HG02884 (cell line): ENCODE results near the gene PGRMC2.

Experiments
- ATAC-seq: cut with Tn5 transposase; IDR thresholded peaks from one replicate; pipeline ENCODE4 v1.9.1; 2021; ENCODE audit warnings: mild to moderate bottlenecking, moderate library complexity; ENCODE audit not compliant: unreplicated experiment

Gene PGRMC2, protein sequence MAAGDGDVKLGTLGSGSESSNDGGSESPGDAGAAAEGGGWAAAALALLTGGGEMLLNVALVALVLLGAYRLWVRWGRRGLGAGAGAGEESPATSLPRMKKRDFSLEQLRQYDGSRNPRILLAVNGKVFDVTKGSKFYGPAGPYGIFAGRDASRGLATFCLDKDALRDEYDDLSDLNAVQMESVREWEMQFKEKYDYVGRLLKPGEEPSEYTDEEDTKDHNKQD

DNA sequence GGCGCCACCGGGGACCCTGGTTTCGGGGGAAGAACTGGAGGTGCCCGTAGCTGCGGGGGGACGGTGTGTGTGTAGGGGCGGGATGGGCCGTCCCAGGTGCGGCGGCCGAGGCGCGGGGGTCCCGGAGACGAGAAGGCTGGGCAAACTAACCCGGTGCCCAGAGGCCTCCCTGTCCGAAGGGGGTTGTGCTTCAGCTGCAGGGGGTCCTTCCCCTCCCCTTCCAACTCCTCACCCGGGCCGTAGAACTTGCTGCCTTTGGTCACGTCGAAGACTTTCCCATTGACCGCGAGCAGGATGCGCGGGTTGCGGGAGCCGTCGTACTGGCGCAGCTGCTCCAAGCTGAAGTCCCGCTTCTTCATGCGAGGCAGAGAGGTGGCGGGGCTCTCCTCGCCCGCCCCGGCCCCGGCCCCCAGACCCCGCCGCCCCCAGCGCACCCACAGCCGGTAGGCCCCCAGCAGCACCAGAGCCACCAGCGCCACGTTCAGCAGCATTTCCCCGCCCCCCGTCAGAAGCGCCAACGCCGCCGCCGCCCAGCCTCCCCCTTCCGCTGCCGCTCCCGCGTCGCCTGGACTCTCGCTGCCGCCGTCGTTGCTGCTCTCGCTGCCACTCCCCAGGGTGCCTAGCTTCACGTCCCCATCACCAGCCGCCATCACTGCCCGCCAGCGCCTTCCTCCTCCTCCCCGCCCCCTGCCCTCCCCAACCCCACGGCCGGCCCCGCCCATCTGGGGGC is at the start of gene PGRMC2:
Gene PGRMC2, minus strand, starts transcription at position 673 of the 730 bp plus-strand sequence. Its CDS starts 23 bp downstream, at position 650.
- ATAC-seq: no peak

DNA sequence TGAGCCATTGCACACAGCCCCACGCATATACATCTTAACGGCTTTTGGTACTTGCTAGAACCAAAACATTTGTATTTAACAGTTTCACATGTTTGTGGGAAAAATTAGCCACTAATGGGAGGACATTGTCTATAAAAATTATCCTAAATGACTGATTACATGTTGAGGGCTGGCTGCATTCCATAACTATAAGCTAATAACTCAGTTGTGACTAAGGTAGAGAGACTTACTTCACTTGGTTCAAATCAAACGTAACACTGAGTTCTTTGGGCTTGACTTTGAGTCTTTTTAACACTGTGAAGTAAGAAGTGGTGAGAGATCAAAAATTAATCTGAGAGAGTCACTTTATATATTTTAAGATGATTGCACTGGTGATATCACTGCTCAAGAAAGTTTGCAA is 47.9 kb upstream of the PGRMC2 start:
- no peak for ATAC-seq

DNA sequence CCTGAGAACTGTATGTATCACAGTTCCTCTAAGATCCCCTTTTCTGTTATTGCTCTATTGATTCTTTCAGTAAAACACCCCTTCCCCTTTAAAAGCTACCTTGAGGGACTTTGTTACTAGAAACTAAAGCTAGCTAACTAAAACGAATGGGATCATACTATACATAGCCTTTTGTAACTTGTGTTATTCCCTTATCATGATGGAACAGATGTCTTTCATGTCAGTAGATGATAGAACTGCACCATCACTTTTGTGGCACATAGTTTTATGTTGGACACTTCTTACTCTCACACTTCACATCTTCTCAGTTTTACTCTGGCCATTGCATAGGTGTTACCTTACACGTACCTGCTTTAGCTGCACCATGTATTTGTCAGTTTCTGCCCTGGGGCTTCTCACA is 46.6 kb upstream of the PGRMC2 start:
- no peak for ATAC-seq

DNA sequence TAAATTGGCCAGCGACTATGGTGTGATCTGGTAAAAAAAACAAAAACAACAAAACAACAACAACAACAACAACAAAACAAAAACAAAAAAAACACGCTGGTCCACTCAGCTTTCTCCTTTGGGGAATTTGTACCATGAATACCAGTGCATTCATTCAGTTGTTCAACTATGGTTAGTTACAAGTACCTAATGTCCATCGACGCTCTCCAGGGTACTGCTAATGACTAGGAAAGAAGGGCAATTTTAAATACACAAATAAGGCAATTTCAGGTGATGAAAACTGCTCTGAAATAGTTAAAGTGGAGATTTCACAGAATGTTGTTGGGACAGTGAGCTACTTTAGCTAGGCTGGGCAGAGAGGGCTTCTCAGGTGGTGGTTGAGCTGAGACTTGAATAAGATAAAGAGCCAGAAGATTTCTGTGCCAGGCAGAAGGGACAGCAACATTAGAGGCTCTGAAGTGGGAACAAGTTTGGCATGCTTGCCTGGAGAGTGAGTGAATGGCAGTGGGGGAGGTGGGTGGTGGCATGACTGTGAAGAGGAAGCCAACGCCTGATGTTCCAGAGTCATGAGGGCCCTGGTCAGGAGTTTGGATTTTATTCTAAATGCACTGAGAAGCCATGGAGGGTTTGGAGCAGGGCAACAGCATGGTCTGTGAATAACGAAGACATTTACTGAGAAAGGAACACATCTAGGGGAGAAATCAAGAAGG is 45.9 kb upstream of the PGRMC2 start:
- no peak for ATAC-seq

DNA sequence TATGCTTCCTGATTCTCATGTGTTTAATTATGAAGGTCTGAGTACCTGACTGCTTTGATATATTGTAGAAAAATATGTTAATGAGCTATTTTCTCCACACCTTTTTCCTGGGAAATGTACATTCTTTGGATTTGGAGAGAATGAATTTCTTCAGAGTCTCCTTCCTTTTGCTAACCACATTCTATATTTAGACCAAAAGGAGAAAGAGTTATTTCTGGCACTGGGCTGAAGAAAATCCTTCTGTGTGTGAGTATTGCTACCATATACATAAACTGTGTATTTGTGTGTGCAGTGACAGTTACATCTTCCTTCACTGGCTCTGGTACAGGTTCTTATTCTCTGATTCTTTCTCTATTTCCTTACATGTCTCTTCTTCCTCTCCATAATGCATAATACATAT is 44.5 kb upstream of the PGRMC2 start:
- no peak for ATAC-seq

DNA sequence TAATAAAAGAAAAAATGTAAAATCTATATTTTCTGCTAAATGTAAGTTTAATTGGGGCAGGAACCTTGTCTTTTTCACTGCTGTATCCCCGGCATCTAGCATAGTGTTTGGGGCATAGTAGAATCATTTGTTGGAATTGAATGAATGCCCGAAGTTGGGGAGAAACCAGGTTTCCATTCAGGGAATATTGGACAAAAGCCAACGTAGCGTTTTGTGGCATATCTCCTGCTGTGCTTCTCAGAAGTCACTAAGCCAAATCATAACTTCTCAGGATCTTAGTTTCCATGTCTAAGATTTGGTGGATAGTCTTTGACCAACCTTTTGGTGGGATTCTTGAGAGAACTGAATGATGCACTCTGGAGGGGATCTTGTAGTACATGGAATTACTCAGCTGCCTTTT is 42.0 kb upstream of the PGRMC2 start:
- ATAC-seq: no peak

DNA sequence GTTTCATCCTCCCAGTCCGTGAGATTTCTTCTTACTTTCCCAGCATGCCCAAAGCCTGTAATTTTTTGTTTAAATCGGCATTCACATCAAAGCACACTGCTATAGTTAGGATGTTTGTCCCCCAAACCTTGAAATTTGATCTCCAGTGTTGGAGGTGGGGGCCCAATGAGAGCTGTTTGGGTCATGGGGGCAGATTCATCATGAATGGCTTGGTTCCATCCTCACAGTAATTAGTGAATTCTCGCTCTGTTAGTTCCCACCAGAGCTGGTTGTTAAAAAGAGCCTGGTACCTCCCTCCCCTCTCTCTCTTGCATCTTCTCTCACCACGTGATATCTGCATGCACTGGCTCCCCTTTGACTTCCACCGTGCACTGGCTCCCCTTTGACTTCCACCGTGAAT is 40.5 kb upstream of the PGRMC2 start:
- no peak for ATAC-seq

DNA sequence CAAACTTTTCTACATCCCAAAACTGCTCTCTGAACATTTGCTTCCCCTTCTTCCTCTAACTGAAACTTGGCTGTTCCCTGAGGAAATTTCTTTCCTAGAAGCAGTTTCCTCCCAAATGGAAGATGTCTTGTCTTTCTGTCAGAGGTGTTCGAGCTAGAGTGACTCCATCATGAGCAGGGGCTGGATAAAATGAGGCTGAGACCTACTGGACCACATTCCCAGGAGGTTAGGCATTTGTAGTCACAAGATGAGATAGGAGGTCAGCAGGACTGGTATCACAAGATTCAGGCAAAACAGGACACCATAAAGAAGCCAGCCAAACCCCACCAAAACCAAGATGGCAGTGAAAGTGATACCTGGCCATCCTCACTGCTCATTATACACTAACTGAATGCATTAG is 35.8 kb upstream of the PGRMC2 start:
- no peak for ATAC-seq

DNA sequence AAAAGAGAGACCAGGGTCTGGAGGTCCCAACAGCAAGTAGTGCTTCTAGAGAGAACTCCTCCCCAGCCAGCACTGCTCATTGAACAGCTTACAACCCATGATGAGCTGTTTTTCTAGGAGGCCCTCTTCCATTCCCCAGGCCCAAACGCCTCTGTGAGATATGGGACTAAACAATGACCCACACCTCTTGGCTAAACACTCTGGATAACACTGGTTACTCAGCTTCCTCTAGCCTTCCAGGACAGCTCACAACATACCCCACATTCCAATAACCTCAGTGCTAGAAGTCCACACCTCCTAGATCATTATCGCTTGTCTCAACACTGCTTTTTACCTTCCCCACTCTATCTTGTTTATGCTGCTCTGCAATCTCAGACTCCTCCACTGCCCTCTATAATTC is 35.4 kb upstream of the PGRMC2 start:
- no peak for ATAC-seq

DNA sequence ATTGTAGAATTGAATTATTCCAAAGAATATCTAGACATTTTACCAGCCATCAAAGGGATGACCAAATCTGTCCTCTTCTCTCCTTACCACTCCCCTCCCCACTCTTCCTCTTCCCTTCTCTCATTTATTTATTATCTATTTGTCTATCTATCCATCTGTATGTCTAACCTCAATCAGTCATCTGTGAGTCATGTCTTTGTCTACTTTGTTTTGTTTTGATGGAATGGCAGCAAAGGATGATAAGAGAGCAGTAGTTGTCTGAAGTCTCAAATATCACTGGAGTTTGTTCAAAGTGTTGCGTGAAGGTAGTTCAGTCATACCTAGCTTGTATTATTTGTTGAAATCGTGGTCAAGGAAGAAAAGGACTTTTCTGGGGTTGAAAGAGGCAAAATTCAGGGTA is 34.7 kb upstream of the PGRMC2 start:
- ATAC-seq: no peak

DNA sequence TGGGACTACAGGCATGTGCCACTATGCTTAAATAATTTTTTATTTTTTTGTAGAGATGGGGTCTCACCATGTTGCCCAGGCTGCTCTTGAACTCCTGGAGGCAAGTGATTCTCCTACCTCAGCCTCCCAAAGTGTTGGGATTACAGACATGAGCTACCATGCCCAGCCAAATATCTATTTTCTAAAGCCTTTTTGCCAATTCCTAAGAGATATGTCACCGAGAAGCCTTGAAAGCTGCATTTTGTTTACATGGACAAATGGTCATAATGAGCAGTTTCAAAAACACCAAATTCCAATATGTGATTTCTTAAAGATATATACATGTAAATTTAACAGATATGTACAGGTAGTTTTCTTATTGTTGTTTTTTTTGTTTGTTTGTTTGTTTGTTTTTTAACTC is 33.0 kb upstream of the PGRMC2 start:
- ATAC-seq: no peak

DNA sequence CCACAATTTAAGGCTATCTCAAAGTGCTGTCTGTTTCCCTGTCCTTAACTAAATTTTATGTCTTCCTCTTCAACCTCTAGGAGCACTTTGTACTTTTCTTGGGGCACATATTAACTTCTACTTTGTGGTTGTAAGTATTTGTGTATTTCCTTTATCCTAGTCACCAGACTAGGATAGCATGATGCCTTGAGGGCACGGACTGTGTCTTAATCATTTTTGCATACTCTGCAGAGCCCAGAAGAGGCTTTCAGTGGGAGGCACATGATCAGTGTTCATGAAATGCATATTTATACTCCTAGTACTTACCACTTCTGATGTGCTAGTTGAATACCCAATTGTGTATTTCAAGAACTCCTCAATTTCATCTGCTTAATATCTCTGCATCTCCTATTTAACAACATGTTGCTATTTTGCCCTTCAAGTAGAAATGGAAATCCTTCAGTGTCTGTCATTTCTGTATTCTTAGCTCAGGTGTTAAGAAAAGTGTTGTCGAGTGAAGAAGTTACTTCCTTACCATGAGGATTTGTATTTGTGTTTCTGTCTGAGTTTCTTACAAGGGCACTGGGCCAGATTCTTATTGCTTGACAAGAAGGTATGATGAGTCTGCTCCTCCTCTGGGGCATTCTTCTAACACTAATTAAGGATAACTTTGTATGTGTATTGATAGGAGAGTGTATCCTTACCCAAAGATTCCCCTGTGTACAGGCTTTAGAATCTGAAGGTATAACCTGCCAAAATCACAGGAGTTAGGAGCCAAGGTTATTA is 28.3 kb upstream of the PGRMC2 start:
- ATAC-seq: no peak

DNA sequence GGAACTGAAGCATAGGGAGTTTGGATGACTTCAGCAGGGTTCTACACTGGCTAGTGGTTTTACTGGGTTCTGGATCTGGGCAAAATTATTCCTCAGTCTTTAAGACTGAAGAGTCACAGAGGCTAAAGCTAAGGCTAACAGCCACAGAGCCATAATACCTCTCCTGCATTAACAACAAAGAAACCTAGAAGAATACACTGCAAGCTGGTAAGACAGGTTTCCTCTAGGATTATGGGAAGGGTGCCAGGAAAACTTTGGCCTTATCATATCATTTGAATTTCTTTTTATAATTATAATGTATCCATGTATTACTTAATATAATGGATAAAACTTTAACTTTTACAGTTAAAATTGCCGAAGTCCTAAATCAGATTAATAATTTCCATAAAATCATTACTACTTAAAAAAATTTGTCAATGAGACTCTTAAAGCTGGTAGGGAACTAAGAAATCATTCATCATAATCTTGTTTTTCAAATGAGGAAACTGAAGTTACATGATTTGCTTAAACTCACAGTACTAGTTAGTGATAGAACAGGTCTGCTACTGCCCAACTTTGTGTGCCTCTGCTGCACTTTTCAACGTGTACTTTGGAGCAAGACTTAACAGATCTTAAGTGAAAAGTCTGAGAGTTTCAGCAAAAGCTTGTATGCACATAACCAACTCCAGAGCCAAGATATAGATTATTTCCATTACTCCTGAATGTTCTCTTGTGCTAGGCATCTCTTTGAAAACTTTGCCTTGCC is 24.2 kb upstream of the PGRMC2 start:
- no peak for ATAC-seq

DNA sequence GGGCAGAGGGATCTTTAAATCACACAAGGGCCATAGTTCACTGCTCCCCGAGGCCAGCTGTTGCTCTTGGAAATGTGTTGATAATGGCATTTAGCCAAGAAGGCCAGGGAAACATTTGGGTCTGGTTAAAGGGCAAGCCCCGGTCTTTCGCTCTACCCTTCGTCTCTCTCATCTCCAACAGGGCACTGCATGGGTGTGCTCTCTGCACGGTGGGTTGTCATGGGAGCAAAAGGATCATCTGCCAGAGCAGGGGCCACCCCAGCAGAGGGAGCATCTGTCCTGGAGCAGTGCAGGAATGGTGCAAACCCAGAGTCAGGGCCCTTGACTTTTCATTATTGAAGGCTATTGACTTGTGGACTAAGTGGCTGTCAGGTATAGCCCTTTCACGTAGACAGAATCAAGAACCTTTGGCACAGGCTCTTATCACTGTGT is 22.7 kb upstream of the PGRMC2 start:
- no peak for ATAC-seq

DNA sequence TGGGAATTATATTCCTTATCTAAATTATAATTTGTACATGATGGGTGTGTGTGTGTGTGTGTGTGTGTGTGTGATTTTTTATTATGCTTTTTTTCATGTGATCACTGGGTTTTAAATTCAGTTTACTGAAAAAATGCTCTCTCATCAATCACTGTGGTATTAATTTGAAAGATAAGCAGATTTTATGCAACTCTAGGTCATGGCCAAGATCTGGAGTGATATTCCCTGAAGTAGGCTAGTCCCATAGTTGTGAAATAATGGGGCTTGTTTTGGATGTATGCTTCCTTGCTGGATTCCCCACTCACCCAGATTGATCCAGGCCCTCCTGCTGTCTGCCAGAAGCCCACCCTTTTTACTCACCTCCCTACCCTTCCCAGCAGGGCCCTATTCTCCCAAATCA is 22.0 kb upstream of the PGRMC2 start:
- ATAC-seq: no peak

DNA sequence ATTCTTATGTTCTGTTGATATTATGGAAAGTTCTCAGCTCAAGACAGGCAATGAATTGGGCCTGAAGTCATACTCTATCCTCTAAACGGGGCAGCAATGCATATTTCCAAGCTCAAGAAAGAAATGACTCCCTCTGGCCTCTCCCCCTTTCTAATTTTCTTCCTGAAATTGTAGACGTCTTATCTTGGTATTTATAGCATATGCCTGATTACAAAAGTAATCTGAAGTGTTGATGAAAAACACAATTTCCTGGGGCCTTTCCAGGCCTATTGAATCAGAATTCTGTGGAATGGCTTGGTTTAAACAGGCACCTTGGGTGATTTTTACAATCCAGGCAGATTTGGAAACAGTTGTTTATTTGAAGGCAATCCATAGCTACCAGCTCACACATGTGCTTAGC is 21.4 kb upstream of the PGRMC2 start:
- ATAC-seq: no peak

DNA sequence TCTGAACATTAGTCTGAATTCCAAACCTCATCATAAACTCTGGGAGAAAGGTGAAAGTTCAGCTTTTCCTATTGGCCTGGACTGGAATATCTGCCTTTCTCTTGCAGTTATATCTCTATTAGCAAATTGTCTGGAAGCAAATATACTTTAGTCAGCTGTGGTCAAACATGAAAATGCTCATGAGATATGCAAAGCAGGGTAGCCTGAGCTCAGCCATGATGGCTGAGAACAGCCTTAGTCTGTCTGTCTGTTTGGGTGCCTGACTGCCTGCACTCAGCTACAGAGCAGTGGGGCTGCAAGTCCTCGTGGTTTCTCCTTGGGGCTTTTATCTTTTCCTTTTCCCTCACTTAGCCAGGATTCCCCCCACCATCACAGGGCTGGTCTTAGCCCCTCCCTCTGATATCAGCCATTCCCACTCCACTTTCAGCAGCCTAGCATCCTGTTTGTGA is 19.5 kb upstream of the PGRMC2 start:
- peak; percentile 59 for ATAC-seq

DNA sequence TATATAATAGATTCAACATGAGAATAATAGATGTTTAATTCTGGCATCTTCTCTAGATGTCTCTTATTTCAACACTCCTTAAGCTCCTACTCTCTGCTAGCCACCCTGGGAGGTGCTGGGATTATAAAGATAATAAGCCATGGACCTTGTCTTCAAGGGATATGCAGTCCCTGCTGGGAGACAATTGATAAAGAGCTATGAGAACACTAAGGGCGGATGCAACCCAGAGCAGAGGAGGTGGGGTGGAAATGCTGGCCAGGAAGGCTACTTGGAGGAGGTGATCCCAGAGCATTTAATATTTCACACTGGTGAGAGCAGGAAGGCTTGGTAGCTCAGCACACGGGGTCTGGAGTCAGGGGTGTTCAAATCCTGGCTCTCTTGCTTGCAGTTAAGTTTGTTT is 18.3 kb upstream of the PGRMC2 start:
- no peak for ATAC-seq

DNA sequence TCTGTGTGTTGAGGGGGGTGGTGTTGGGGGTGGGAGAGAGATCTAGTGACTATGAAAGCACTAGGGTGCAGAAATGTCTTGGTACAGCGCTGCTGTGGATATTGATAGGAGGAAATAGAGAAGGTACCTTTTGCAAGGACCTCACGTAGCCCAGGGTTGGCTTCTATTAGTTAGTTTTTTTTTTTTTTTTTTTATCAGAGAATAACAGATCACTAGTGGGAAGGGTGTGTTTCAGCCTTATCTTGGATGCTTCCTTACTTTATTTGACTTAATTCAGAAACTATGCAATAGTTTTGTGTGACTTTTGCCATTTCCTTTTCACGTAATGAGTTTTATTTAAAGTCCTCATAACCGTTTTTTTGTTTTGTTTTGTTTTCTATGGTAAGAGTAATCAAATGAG is 16.4 kb upstream of the PGRMC2 start:
- ATAC-seq: no peak

DNA sequence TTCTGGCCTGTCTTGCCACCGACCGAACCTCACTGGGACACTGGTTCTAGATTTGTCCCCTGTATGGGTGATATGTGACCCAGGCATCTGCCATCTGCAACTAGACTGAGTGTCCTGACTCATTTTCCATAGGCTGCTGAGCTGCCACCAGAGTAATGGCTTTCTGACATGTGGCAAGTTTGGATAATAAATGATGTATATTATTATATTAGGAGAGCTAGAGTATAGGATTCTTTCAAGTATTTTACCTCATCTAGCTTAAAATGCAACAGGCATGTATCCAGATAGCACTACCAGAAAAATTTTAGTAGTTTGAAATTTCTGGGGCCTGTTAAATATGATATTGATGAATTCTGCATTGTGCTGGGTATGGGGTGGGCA is 15.8 kb upstream of the PGRMC2 start:
- ATAC-seq: no peak

DNA sequence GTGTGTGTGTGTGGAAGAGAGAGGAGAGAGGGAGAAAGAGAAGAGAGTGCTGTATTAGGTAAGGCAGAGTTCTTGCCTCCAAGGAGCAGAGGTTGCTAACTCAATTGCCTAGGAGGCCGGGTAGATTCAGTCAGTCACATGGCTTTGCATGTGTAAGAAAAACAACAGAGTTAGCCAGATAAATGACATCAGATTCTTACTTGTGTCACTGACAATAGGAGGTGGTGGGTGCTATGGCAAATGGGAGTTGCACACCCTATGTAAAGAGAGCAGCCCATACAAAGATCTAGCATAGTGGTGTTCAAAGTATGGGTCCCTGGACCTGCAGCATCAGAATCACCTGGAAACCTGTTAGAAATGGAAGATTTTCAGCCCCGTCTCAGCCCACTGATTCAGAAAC is 14.4 kb upstream of the PGRMC2 start:
- ATAC-seq: no peak
